ENCODE measurements around the gene CSDE1. TPM values are rescaled to one million over a fixed set of nuclear protein-coding genes. Genes with fewer than 3 reads are reported as not detected.

Gene CSDE1
- total RNA-seq, 2 experiments from 2014 or later = 496 to 514 TPM

- POLR2A ChIA-PET = interaction anchor here (1.0 kb wide), 1 partner anchor 9 kb away, joined by 3 read pairs; the partner anchor contains the start of gene NRAS
- intact Hi-C loops (cut with micrococcal nuclease) = no loop called here
- Mint-ChIP-seq H3K4me1 (ENCODE audit: low read depth) (peaks cover 5% of the 10 kb centered on the region), H3K4me3 (no peak overlapping the region), H3K9me3 (no peaks in the 10 kb centered on the region), H3K36me3 (ENCODE audit: low read depth) (peaks cover 61% of the 10 kb centered on the region), H3K27me3 (no peaks in the 10 kb centered on the region), H3K27ac (peak overlapping the region; percentile 23)
- DNase-seq (no peak), ATAC-seq (no peak)
- CTCF ChIA-PET = no interaction called here
- TF ChIP-seq CTCF (IDR thresholded peaks at IDR 0.05) = no peak
Observed at GRCh38 chr1:114725230-114725629, 32.6 kb downstream of the CSDE1 start.

GRCh38 chr1:114723915-114724314 is 33.9 kb downstream of the CSDE1 start:
- H3K36me3 Mint-ChIP-seq (ENCODE audit: low read depth) = peaks cover 64% of the 10 kb centered on the region
- intact Hi-C loops (cut with micrococcal nuclease) = no loop called here

GRCh38 chr1:114723457-114723856 is 34.3 kb downstream of the CSDE1 start:
- Mint-ChIP-seq H3K27me3 (no peaks in the 10 kb centered on the region), H3K27ac (peak overlapping the region; percentile 40), H3K36me3 (ENCODE audit: low read depth) (peaks cover 67% of the 10 kb centered on the region), H3K4me1 (ENCODE audit: low read depth) (peaks cover 9% of the 10 kb centered on the region), H3K9me3 (no peaks in the 10 kb centered on the region), H3K4me3 (no peak overlapping the region)
- ATAC-seq = no peak
- intact Hi-C loops (cut with micrococcal nuclease) = no loop called here
- TF ChIP-seq CTCF (IDR thresholded peaks at IDR 0.05) = no peak
- POLR2A ChIA-PET = no interaction called here
- CTCF ChIA-PET = interaction anchor here (1.3 kb wide), 1 partner anchor 16 kb away, joined by 3 read pairs; no protein-coding TSS in a partner anchor
- no peak for DNase-seq

More at GRCh38 chr1:114723915-114724314, 33.9 kb downstream of the CSDE1 start:
- Mint-ChIP-seq H3K4me3 (no peak overlapping the region), H3K4me1 (ENCODE audit: low read depth) (peaks cover 11% of the 10 kb centered on the region), H3K9me3 (no peaks in the 10 kb centered on the region), H3K27ac (peak overlapping the region; percentile 79), H3K27me3 (no peaks in the 10 kb centered on the region)
- no peak for ATAC-seq
- POLR2A ChIA-PET = no interaction called here
- no peak for DNase-seq
- no peak for TF ChIP-seq CTCF (IDR thresholded peaks at IDR 0.05)
- CTCF ChIA-PET = no interaction called here

- peaks cover 22% of the 10 kb centered on the region for H3K4me1 Mint-ChIP-seq (ENCODE audit: low read depth)
- no peak overlapping the region for H3K4me3 Mint-ChIP-seq
- POLR2A ChIA-PET = interaction anchor here (1.0 to 1.3 kb wide), 3 partner anchors 11 to 21 kb away, joined by 4 to 6 read pairs (median 4); no protein-coding TSS in a partner anchor
- DNase-seq = no peak
- no peaks in the 10 kb centered on the region for H3K9me3 Mint-ChIP-seq
- CTCF ChIA-PET = interaction anchor here (1.2 to 1.3 kb wide), 2 partner anchors 8 to 60 kb away, joined by 3 to 4 read pairs; partner anchors contain the start of gene SIKE1
- TF ChIP-seq CTCF (IDR thresholded peaks at IDR 0.05) = no peak
- peak overlapping the region; percentile 61 for H3K27ac Mint-ChIP-seq
- peaks cover 72% of the 10 kb centered on the region for H3K36me3 Mint-ChIP-seq (ENCODE audit: low read depth)
- no peaks in the 10 kb centered on the region for H3K27me3 Mint-ChIP-seq
- intact Hi-C loops (cut with micrococcal nuclease) = no loop called here
- no peak for ATAC-seq
Observed at GRCh38 chr1:114720492-114720891, 37.3 kb downstream of the CSDE1 start.

GRCh38 chr1:114719424-114719787 is 38.4 kb downstream of the CSDE1 start:
- ATAC-seq (no peak), DNase-seq (no peak)
- Mint-ChIP-seq H3K36me3 (ENCODE audit: low read depth) (peaks cover 69% of the 10 kb centered on the region), H3K27me3 (no peaks in the 10 kb centered on the region), H3K9me3 (no peaks in the 10 kb centered on the region), H3K4me1 (ENCODE audit: low read depth) (peaks cover 24% of the 10 kb centered on the region), H3K27ac (peak overlapping the region; percentile 82), H3K4me3 (no peak overlapping the region)
- intact Hi-C loops (cut with micrococcal nuclease) = loop anchor here (5.0 kb wide), 1 partner anchor 38 kb away; the partner anchor contains the start of gene CSDE1
- ChIA-PET POLR2A (interaction anchor here (1.0 to 1.3 kb wide), 2 partner anchors 13 to 22 kb away, joined by 4 read pairs; no protein-coding TSS in a partner anchor), CTCF (no interaction called here)
- no peak for TF ChIP-seq CTCF (IDR thresholded peaks at IDR 0.05)

All from activated CD8-positive, alpha-beta T cell treated with anti-CD3 and anti-CD28 coated beads for 36 hours (primary cell).